Keratinocyte (primary cell): Measurements from ENCODE around the gene APOA5. TPM values are rescaled to one million over a fixed set of nuclear protein-coding genes. Genes with fewer than 3 reads are reported as not detected.

Experiments
- DNase-seq: peaks from one replicate; pipeline ENCODE4 v3.0.0-alpha.2; 2011; ENCODE audit warnings: low read depth, missing footprints, low spot score
- FAIRE-seq: peaks from 2 replicates; lab custom pipeline; 2011; peaks lifted over from hg19 to GRCh38; lab: Jason Lieb, UNC
- H2AFZ ChIP-seq: 2 replicates; pipeline ENCODE4 v1.6.0; 2012; ENCODE audit warnings: low read length, control low read depth, inconsistent platforms; ENCODE audit not compliant: control insufficient read depth
- H3K27ac ChIP-seq: 2 replicates; pipeline ENCODE4 v1.5.1; 2011; ENCODE audit warnings: low read length; ENCODE audit not compliant: control insufficient read depth, insufficient read depth
- H3K27me3 ChIP-seq: 3 replicates; pipeline ENCODE4 v1.6.0; 2011; ENCODE audit warnings: low read length; ENCODE audit not compliant: control insufficient read depth, insufficient read depth; ENCODE audit errors: extremely low read depth
- H3K36me3 ChIP-seq, 2 experiments: 2 replicates in 1 of 2; 3 replicates in 1 of 2; pipeline ENCODE4 v1.5.1; 2011; ENCODE audit warnings: low read length in 2 of 2, mild to moderate bottlenecking in 1 of 2; ENCODE audit not compliant: control insufficient read depth in 2 of 2, insufficient read depth in 2 of 2; ENCODE audit errors: extremely low read depth in 1 of 2
- H3K4me1 ChIP-seq: 3 replicates; pipeline ENCODE4 v1.5.1; 2011; ENCODE audit warnings: low read length; ENCODE audit not compliant: control insufficient read depth, insufficient read depth; ENCODE audit errors: extremely low read depth
- H3K4me2 ChIP-seq: 3 replicates; pipeline ENCODE4 v1.6.0; 2011; ENCODE audit warnings: low read depth, low read length; ENCODE audit not compliant: control insufficient read depth, insufficient read depth; ENCODE audit errors: extremely low read depth
- H3K4me3 ChIP-seq, 3 experiments: fragments of 200-600 bp in 1 of 3; sonication (generic) in 1 of 3; 2 replicates in 2 of 3; 3 replicates in 1 of 3; pipeline ENCODE4 v1.5.1; 2011 to 2016; ENCODE audit warnings: low read length in 3 of 3, mild to moderate bottlenecking in 3 of 3, control low read depth in 2 of 3, inconsistent platforms in 1 of 3, low read depth in 1 of 3, mixed read lengths in 1 of 3, mixed run types in 1 of 3, moderate library complexity in 1 of 3; ENCODE audit not compliant: control insufficient read depth in 2 of 3, insufficient read depth in 2 of 3; ENCODE audit errors: extremely low read depth in 1 of 3
- H3K79me2 ChIP-seq: 2 replicates; pipeline ENCODE4 v1.6.0; 2012; ENCODE audit warnings: low read length; ENCODE audit not compliant: control insufficient read depth, insufficient read depth
- H3K9ac ChIP-seq: 3 replicates; pipeline ENCODE4 v1.6.0; 2011; ENCODE audit warnings: low read length; ENCODE audit not compliant: control insufficient read depth, insufficient read depth; ENCODE audit errors: extremely low read depth
- H3K9me1 ChIP-seq: 3 replicates; pipeline ENCODE4 v1.6.0; 2011; ENCODE audit warnings: low read length; ENCODE audit not compliant: control insufficient read depth, insufficient read depth; ENCODE audit errors: extremely low read depth
- H3K9me3 ChIP-seq: 2 replicates; pipeline ENCODE4 v1.5.1; 2012; ENCODE audit warnings: low read depth, low read length; ENCODE audit not compliant: control insufficient read depth
- H4K20me1 ChIP-seq: 3 replicates; pipeline ENCODE4 v1.6.0; 2011; ENCODE audit warnings: low read length; ENCODE audit not compliant: control insufficient read depth, insufficient read depth; ENCODE audit errors: extremely low read depth
- CTCF ChIP-seq, 3 experiments: IDR thresholded peaks in 1 of 3; conservative IDR thresholded peaks in 1 of 3; optimal IDR thresholded peaks in 1 of 3; 2 replicates in 2 of 3; 3 replicates in 1 of 3; pipeline versions ENCODE3 to v1.5.1; 2011; ENCODE audit warnings: low read length in 3 of 3, mild to moderate bottlenecking in 3 of 3, moderate library complexity in 2 of 3, control low read depth in 1 of 3, inconsistent platforms in 1 of 3; ENCODE audit not compliant: insufficient read depth in 2 of 3; ENCODE audit errors: extremely low read depth in 1 of 3
- EZH2 ChIP-seq: IDR thresholded peaks from one replicate; pipeline ENCODE4 v1.6.1; 2012; ENCODE audit warnings: inconsistent platforms, mild to moderate bottlenecking, low read length, moderate library complexity
- dilution Hi-C: fragments of 300-500 bp; cut with MboI; formaldehyde crosslinking; loops from one replicate; pipeline ENCODE4 v1.7.0; 2020; ENCODE audit warnings: low sequenced_read_pairs; ENCODE audit not compliant: extremely low pct_ligation_motif_present
- polyA plus RNA-seq, 5 experiments: library from polyadenylated mRNA; depleted of rRNA in 3 of 5; stranded (reverse) in 3 of 5; stranded (forward) in 1 of 5; unstranded in 1 of 5; fragments of >200 nt; gene quantifications; 1 replicate in 1 of 5; 2 replicates in 3 of 5; 3 replicates in 1 of 5; pipeline versions ENCODE4 v1.2.1 to v1.2.3, GENCODE V29; 2011 to 2012; ENCODE audit warnings: missing spikeins in 2 of 5, low read depth in 1 of 5, low replicate concordance in 1 of 5

Gene APOA5
- polyA plus RNA-seq, 1 donor (not counting 4 experiments of a cell fraction or from before 2014, with no cell fraction given), result not detected

GRCh38 chr11:116813781-116814471 lies 22.2 kb upstream of the APOA5 start:
- Histone ChIP-seq H3K4me3 (no peak overlapping the region), H3K9me1 (no peaks in the 10 kb centered on the region), H3K27me3 (no peaks in the 10 kb centered on the region), H4K20me1 (no peaks in the 10 kb centered on the region), H3K4me1 (no peaks in the 10 kb centered on the region), H3K4me2 (no peak overlapping the region), H3K36me3 (no peaks in the 10 kb centered on the region), H2AFZ (no peak overlapping the region), H3K27ac (no peak overlapping the region), H3K79me2 (no peaks in the 10 kb centered on the region), H3K9ac (no peak overlapping the region), H3K9me3 (no peaks in the 10 kb centered on the region)
- DNase-seq (no peak), FAIRE-seq (no peak)
- dilution Hi-C loops, result no loop called here
- no peak for TF ChIP-seq CTCF (optimal IDR thresholded peaks at IDR 0.05 in 1 of 3, IDR thresholded peaks at IDR 0.05 in 1 of 3, conservative IDR thresholded peaks at IDR 0.05 in 1 of 3; ENCODE audit: extremely low read depth in 1 of 3, insufficient read depth in 2 of 3, low read length in 3 of 3)
- TF ChIP-seq EZH2, result no peak

- no peak overlapping the region for H3K27ac ChIP-seq
- H3K4me3 ChIP-seq, result no peak overlapping the region
- no peaks in the 10 kb centered on the region for H3K4me1 ChIP-seq
- no peaks in the 10 kb centered on the region for H4K20me1 ChIP-seq
- no peaks in the 10 kb centered on the region for H3K9me1 ChIP-seq
- H3K27me3 ChIP-seq, result no peaks in the 10 kb centered on the region
- H3K4me2 ChIP-seq, result no peak overlapping the region
- no peak overlapping the region for H3K9ac ChIP-seq
- dilution Hi-C loops, result no loop called here
- no peaks in the 10 kb centered on the region for H3K36me3 ChIP-seq
- no peak for FAIRE-seq
- H2AFZ ChIP-seq, result no peak overlapping the region
- TF ChIP-seq EZH2 (no peak), CTCF (optimal IDR thresholded peaks at IDR 0.05 in 1 of 3, IDR thresholded peaks at IDR 0.05 in 1 of 3, conservative IDR thresholded peaks at IDR 0.05 in 1 of 3; ENCODE audit: extremely low read depth in 1 of 3, insufficient read depth in 2 of 3, low read length in 3 of 3) (no peak)
- DNase-seq, result no peak
- no peaks in the 10 kb centered on the region for H3K9me3 ChIP-seq
- H3K79me2 ChIP-seq, result no peaks in the 10 kb centered on the region
These were observed 21.5 kb upstream of the APOA5 start for GRCh38 chr11:116813170-116813569.
